KMS-11 (cell line): Measurements from ENCODE around the gene CCDC142.

Experiments
- H2AFZ ChIP-seq: fragments of 200-600 bp; sonication (generic); 2 replicates; pipeline ENCODE4 v1.6.1; 2016; ENCODE audit warnings: antibody characterized with exemption, mixed run types, low read depth
- H3K27ac ChIP-seq: fragments of 200-600 bp; sonication (generic); 2 replicates; pipeline ENCODE4 v1.6.1; 2016; ENCODE audit warnings: mild to moderate bottlenecking, mixed run types
- H3K27me3 ChIP-seq: fragments of 200-600 bp; sonication (generic); 2 replicates; pipeline ENCODE4 v1.6.1; 2017; ENCODE audit warnings: mild to moderate bottlenecking, low read depth, mixed run types, moderate library complexity; ENCODE audit not compliant: insufficient read depth
- H3K36me3 ChIP-seq: fragments of 200-600 bp; sonication (generic); 2 replicates; pipeline ENCODE4 v1.6.1; 2017; ENCODE audit warnings: mild to moderate bottlenecking, mixed run types; ENCODE audit not compliant: insufficient read depth
- H3K4me1 ChIP-seq: fragments of 200-600 bp; sonication (generic); 2 replicates; pipeline ENCODE4 v1.6.1; 2016; ENCODE audit warnings: mild to moderate bottlenecking, low read depth, mixed run types; ENCODE audit not compliant: poor library complexity, severe bottlenecking
- H3K4me2 ChIP-seq: fragments of 200-600 bp; sonication (generic); 2 replicates; pipeline ENCODE4 v1.7.0; 2016; ENCODE audit warnings: mild to moderate bottlenecking, mixed run types
- H3K4me3 ChIP-seq: fragments of 200-600 bp; sonication (generic); IDR thresholded peaks from 2 replicates; pipeline ENCODE4 v1.6.1; 2017; ENCODE audit warnings: low read depth, low read length, mixed read lengths; ENCODE audit not compliant: insufficient read depth
- H3K79me2 ChIP-seq: fragments of 200-600 bp; sonication (generic); 2 replicates; pipeline ENCODE4 v1.6.1; 2016; ENCODE audit warnings: low read depth, mixed run types; ENCODE audit not compliant: insufficient read depth
- H3K9ac ChIP-seq: fragments of 200-600 bp; sonication (generic); 2 replicates; pipeline ENCODE4 v1.6.1; 2016; ENCODE audit warnings: mild to moderate bottlenecking, mixed run types
- H4K20me1 ChIP-seq: fragments of 200-600 bp; sonication (generic); 2 replicates; pipeline ENCODE4 v1.6.1; 2016; ENCODE audit warnings: mild to moderate bottlenecking, mixed run types; ENCODE audit not compliant: insufficient read depth
- CTCF ChIP-seq: fragments of 200-600 bp; sonication (generic); conservative IDR thresholded peaks from 2 replicates; pipeline ENCODE4 v1.6.1; 2017; ENCODE audit warnings: low read depth, mild to moderate bottlenecking, antibody characterized with exemption, low read length, moderate library complexity, mixed read lengths

CCDC142 gene

GRCh38 chr2:74429487-74430451, 53.0 kb downstream of the CCDC142 start:
- Histone ChIP-seq H3K4me1 (no peaks in the 10 kb centered on the region), H3K27ac (no peak overlapping the region), H4K20me1 (no peaks in the 10 kb centered on the region), H3K27me3 (no peaks in the 10 kb centered on the region), H3K36me3 (no peaks in the 10 kb centered on the region), H3K4me2 (no peak overlapping the region), H2AFZ (no peak overlapping the region), H3K4me3 (no peak overlapping the region), H3K79me2 (no peaks in the 10 kb centered on the region), H3K9ac (no peak overlapping the region)
- TF ChIP-seq CTCF = no peak

GRCh38 chr2:74428675-74429074, 54.1 kb downstream of the CCDC142 start:
- H3K4me2 ChIP-seq = no peak overlapping the region
- H3K27me3 ChIP-seq = no peaks in the 10 kb centered on the region
- no peaks in the 10 kb centered on the region for H3K36me3 ChIP-seq
- no peak overlapping the region for H3K27ac ChIP-seq
- no peak overlapping the region for H2AFZ ChIP-seq
- no peaks in the 10 kb centered on the region for H3K79me2 ChIP-seq
- no peak overlapping the region for H3K9ac ChIP-seq
- no peaks in the 10 kb centered on the region for H3K4me1 ChIP-seq
- no peak overlapping the region for H3K4me3 ChIP-seq
- no peaks in the 10 kb centered on the region for H4K20me1 ChIP-seq
- TF ChIP-seq CTCF = no peak

GRCh38 chr2:74427551-74427950, 55.2 kb downstream of the CCDC142 start:
- no peaks in the 10 kb centered on the region for H3K27me3 ChIP-seq

GRCh38 chr2:74426181-74426758, 56.5 kb downstream of the CCDC142 start:
- Histone ChIP-seq H3K4me3 (no peak overlapping the region), H3K27ac (no peak overlapping the region), H3K79me2 (no peaks in the 10 kb centered on the region), H3K27me3 (no peaks in the 10 kb centered on the region), H4K20me1 (no peaks in the 10 kb centered on the region), H3K36me3 (no peaks in the 10 kb centered on the region), H2AFZ (no peak overlapping the region), H3K4me1 (peaks cover 6% of the 10 kb centered on the region), H3K4me2 (no peak overlapping the region), H3K9ac (no peak overlapping the region)
- no peak for TF ChIP-seq CTCF

More at GRCh38 chr2:74427551-74427950, 55.2 kb downstream of the CCDC142 start:
- no peak overlapping the region for H3K4me3 ChIP-seq
- no peaks in the 10 kb centered on the region for H3K36me3 ChIP-seq
- no peaks in the 10 kb centered on the region for H3K4me1 ChIP-seq
- no peak overlapping the region for H3K27ac ChIP-seq
- no peak overlapping the region for H3K9ac ChIP-seq
- no peak overlapping the region for H2AFZ ChIP-seq
- no peak overlapping the region for H3K4me2 ChIP-seq
- no peaks in the 10 kb centered on the region for H3K79me2 ChIP-seq
- no peak for TF ChIP-seq CTCF
- no peaks in the 10 kb centered on the region for H4K20me1 ChIP-seq
